HL-60/S4 (cell line): Measurements from ENCODE around the gene HLF.

Experiments used
- in situ Hi-C: fragments of 300-500 bp; cut with MboI; formaldehyde crosslinking; loops from 2 replicates; pipeline ENCODE4 v1.14.3; 2022; ENCODE audit warnings: low sequenced_read_pairs

HLF gene

GRCh38 chr17:55264645-55265298 is at the start of gene HLF:
Gene HLF (plus strand): TSS chr17:55264960. CDS start chr17:55265485, 525 bp downstream.
- in situ Hi-C loops = no loop called here

- in situ Hi-C loops = no loop called here
Measured at GRCh38 chr17:55215711-55216110, 49.0 kb upstream of the HLF start.

- in situ Hi-C loops = no loop called here
Measured at GRCh38 chr17:55216888-55217287, 47.9 kb upstream of the HLF start.

- in situ Hi-C loops = no loop called here
Measured at GRCh38 chr17:55219459-55219858, 45.3 kb upstream of the HLF start.

- in situ Hi-C loops = no loop called here
Measured at GRCh38 chr17:55219934-55220333, 44.8 kb upstream of the HLF start.

- in situ Hi-C loops = no loop called here
Measured at GRCh38 chr17:55223524-55223923, 41.2 kb upstream of the HLF start.

- in situ Hi-C loops = no loop called here
Measured at GRCh38 chr17:55224746-55225145, 40.0 kb upstream of the HLF start.

GRCh38 chr17:55225237-55225636 is 39.5 kb upstream of the HLF start:
- in situ Hi-C loops = no loop called here

GRCh38 chr17:55228683-55229192 is 36.0 kb upstream of the HLF start:
- in situ Hi-C loops = no loop called here

GRCh38 chr17:55229276-55229675 is 35.5 kb upstream of the HLF start:
- in situ Hi-C loops = no loop called here

GRCh38 chr17:55230716-55231115 is 34.0 kb upstream of the HLF start:
- in situ Hi-C loops = no loop called here

- in situ Hi-C loops = no loop called here
Measured at GRCh38 chr17:55233840-55234239, 30.9 kb upstream of the HLF start.

GRCh38 chr17:55236316-55236715 is 28.4 kb upstream of the HLF start:
- in situ Hi-C loops = no loop called here

GRCh38 chr17:55237268-55237667 is 27.5 kb upstream of the HLF start:
- in situ Hi-C loops = no loop called here

GRCh38 chr17:55237841-55238178 is 26.9 kb upstream of the HLF start:
- in situ Hi-C loops = no loop called here

- in situ Hi-C loops = no loop called here
Measured at GRCh38 chr17:55238179-55238930, 26.4 kb upstream of the HLF start.

GRCh38 chr17:55238931-55239297 is 25.8 kb upstream of the HLF start:
- in situ Hi-C loops = no loop called here

GRCh38 chr17:55241097-55241496 is 23.7 kb upstream of the HLF start:
- in situ Hi-C loops = no loop called here

- in situ Hi-C loops = no loop called here
Measured at GRCh38 chr17:55242476-55242875, 22.3 kb upstream of the HLF start.

- in situ Hi-C loops = no loop called here
Measured at GRCh38 chr17:55245986-55246385, 18.8 kb upstream of the HLF start.

- in situ Hi-C loops = no loop called here
Measured at GRCh38 chr17:55246583-55246982, 18.2 kb upstream of the HLF start.

- in situ Hi-C loops = no loop called here
Measured at GRCh38 chr17:55248077-55248476, 16.7 kb upstream of the HLF start.

- in situ Hi-C loops = no loop called here
Measured at GRCh38 chr17:55249861-55250260, 14.9 kb upstream of the HLF start.
